ENCODE results near the gene USP28. TPM values are rescaled to one million over a fixed set of nuclear protein-coding genes. Genes with fewer than 3 reads are reported as not detected.

USP28 gene
- total RNA-seq, 1 donor from 2014 or later, result 113 TPM

DNA sequence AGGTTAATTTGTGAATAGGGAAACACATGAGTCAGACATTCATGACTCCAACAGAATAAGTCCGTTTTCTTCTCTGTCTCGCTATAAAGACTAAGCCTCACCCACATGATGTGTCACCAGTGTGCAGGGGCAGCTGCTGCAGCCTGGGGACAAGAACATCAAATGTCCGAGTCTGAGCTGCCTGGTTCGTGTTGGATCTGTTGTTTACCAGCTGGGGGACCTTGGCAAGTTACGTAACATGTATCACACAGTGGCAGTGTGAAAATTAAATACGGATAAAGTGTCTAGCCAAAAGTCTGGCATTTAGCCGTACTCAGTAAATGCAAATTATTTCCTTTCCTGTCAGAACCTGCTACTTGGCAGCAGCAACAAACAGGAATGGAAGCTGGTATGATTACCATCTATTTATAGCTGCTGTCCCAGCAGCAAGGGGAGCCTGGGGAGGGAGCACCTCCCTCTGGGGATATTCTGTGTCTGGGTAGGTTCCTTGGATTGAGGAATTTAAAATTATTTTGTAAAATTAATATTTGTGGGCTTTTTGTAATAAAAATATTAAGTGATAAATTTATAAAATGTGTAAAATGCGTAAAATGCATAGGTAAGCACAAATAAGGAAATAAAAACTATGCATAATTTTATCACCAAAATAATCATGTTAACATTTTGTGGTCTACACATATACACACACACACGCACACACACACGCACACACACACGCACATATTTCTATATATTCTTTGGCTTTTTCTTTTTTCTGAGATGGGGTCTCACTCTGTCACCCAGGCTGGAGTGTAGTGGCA is 97.1 kb downstream of the USP28 start:
- H3K4me3 ChIP-seq, result peak overlapping the region; percentile 44
- H3K36me3 ChIP-seq, result no peaks in the 10 kb centered on the region
- DNase-seq, result no peak
- TF ChIP-seq, protein P1, sequence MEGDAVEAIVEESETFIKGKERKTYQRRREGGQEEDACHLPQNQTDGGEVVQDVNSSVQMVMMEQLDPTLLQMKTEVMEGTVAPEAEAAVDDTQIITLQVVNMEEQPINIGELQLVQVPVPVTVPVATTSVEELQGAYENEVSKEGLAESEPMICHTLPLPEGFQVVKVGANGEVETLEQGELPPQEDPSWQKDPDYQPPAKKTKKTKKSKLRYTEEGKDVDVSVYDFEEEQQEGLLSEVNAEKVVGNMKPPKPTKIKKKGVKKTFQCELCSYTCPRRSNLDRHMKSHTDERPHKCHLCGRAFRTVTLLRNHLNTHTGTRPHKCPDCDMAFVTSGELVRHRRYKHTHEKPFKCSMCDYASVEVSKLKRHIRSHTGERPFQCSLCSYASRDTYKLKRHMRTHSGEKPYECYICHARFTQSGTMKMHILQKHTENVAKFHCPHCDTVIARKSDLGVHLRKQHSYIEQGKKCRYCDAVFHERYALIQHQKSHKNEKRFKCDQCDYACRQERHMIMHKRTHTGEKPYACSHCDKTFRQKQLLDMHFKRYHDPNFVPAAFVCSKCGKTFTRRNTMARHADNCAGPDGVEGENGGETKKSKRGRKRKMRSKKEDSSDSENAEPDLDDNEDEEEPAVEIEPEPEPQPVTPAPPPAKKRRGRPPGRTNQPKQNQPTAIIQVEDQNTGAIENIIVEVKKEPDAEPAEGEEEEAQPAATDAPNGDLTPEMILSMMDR (IDR thresholded peaks at IDR 0.05; ENCODE audit: borderline replicate concordance), result no peak
- H3K27ac ChIP-seq (replicated peaks), result peak overlapping the region; percentile 83
- no peaks in the 10 kb centered on the region for H3K27me3 ChIP-seq (ENCODE audit: low read depth)
- intact Hi-C loops (cut with micrococcal nuclease), result no loop called here
- H3K9me3 ChIP-seq (replicated peaks), result no peaks in the 10 kb centered on the region
- H3K4me1 ChIP-seq, result peaks cover 33% of the 10 kb centered on the region

DNA sequence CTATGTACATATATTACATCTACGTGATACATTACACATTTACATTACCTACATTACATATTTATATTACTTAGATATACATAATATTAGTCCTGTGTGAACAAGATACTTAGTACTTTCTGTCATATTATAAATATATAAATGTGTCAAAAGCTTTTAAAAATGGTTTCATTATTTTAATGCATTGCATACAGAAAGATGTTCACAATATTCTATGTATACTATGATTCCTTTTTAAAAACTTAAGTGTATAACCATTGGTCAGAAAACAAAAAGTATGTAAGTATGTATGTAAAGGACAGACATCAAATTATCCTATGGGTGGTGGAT is 101.2 kb downstream of the USP28 start:
- intact Hi-C loops (cut with micrococcal nuclease), result no loop called here
- TF ChIP-seq, protein P1 (IDR thresholded peaks at IDR 0.05; ENCODE audit: borderline replicate concordance), result no peak
- no peaks in the 10 kb centered on the region for H3K27me3 ChIP-seq (ENCODE audit: low read depth)
- peaks cover 42% of the 10 kb centered on the region for H3K4me1 ChIP-seq
- peaks cover 6% of the 10 kb centered on the region for H3K36me3 ChIP-seq
- no peak for DNase-seq
- no peaks in the 10 kb centered on the region for H3K9me3 ChIP-seq (replicated peaks)
- peak overlapping the region; percentile 83 for H3K27ac ChIP-seq (replicated peaks)
- H3K4me3 ChIP-seq, result peak overlapping the region; percentile 88

DNA sequence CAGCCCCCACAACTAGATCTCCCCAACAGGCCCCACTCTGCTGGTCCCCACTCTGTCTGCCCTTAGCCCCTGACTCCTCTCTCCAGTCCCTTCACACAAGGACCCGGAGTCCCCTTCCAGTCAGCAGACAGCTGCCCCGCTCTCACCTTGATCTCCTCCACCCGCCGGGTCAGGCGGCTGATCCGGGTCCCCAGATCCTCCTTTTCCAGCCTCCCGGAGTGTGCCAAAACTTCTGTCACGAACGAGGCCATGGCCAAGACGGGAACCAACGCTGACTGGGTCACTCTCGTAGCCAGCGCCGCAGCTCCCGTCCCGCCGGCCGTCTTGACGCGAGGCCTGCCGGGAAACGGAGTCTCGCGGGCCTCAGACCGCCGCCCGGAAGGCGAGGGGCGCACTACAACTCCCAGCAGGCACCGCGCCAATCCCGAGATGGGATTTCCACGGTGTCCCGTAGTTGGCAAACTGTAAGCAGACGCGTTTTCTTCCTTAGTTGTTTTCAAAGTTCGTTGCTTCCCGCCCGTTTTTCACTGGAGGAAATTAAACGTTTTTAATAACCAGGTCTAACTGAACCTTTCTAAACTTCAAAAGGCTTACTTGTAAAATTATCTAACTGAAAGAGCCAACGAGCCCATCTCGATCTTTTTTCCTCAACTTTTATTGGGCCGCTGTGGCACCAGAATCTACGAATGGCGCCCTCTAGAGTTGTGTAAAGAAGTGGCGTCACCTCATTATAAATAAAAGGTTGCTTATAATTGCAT is 101.8 kb downstream of the USP28 start, which contains the start of gene ZW10:
Gene ZW10 (minus strand): TSS at position 277 of the 758 bp plus-strand sequence. CDS start 26 bp downstream, at position 251.
- TF ChIP-seq, protein P1 (IDR thresholded peaks at IDR 0.05; ENCODE audit: borderline replicate concordance), result peak; percentile 89
- Histone ChIP-seq H3K27ac (replicated peaks) (peak within 1 kb of the TSS; percentile 83), H3K4me3 (peak within 1 kb of the TSS; percentile 88), H3K4me1 (peaks cover 38% of the 10 kb centered on the region), H3K36me3 (peaks cover 7% of the 10 kb centered on the region), H3K27me3 (ENCODE audit: low read depth) (no peaks in the 10 kb centered on the region), H3K9me3 (replicated peaks) (no peaks in the 10 kb centered on the region)
- intact Hi-C loops (cut with micrococcal nuclease), result no loop called here
- peak; percentile 98 for DNase-seq

DNA sequence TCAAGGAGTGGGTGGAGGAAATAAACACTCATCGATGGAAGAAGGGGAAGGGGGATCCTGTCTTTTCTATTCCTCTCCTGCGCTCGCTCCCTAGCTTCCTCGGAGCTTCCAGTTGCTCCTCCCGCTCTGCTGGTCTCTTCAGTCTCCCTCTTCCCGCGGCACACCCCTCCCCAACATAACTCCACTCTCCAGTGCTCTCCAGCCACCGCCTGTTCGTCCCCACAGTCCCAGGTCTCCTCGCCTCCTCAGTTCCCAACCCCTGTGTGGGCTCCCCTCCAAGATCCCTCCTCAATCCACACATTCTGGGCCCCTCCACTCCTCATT is 102.3 kb downstream of the USP28 start:
- Histone ChIP-seq H3K36me3 (peaks cover 12% of the 10 kb centered on the region), H3K4me1 (peaks cover 33% of the 10 kb centered on the region), H3K9me3 (replicated peaks) (no peaks in the 10 kb centered on the region), H3K4me3 (peak overlapping the region; percentile 88), H3K27me3 (ENCODE audit: low read depth) (no peaks in the 10 kb centered on the region), H3K27ac (replicated peaks) (peak overlapping the region; percentile 83)
- intact Hi-C loops (cut with micrococcal nuclease), result no loop called here
- TF ChIP-seq, protein P1 (IDR thresholded peaks at IDR 0.05; ENCODE audit: borderline replicate concordance), result no peak
- no peak for DNase-seq

DNA sequence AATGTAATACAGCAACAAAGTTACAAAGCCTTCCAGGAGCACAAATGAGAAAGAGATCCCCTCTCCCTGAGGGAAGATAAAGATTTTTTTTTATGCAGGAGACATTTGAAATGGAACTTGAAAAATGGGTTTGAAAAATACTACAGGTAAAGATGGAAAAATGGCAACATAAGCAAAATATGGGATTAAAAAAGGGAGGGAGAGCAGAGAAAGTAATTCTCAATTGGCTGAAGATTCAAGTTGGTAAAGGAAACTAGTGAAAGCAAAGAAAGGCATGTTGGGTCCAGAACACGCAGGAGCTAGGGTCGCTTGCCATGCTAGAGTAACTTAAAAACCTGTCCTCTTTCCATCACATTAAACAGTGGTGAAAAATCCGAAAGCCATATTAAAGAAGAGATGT is 103.4 kb downstream of the USP28 start:
- TF ChIP-seq, protein P1 (IDR thresholded peaks at IDR 0.05; ENCODE audit: borderline replicate concordance), result no peak
- Histone ChIP-seq H3K27ac (replicated peaks) (no peak overlapping the region), H3K9me3 (replicated peaks) (no peaks in the 10 kb centered on the region), H3K27me3 (ENCODE audit: low read depth) (no peaks in the 10 kb centered on the region), H3K4me3 (peak overlapping the region; percentile 88), H3K36me3 (peaks cover 23% of the 10 kb centered on the region), H3K4me1 (peaks cover 26% of the 10 kb centered on the region)
- intact Hi-C loops (cut with micrococcal nuclease), result no loop called here
- DNase-seq, result no peak

Data from left ventricle myocardium inferior (tissue), 1 donor.